Measurements from ENCODE around the gene FANCI. TPM values are rescaled to one million over a fixed set of nuclear protein-coding genes. Genes with fewer than 3 reads are reported as not detected.

The FANCI gene
- total and polyA plus RNA-seq, 2 of the 13 experiments (the other 11 are each of a cell fraction or from before 2014, with no cell fraction given), result 15.7 to 68.8 TPM

DNA sequence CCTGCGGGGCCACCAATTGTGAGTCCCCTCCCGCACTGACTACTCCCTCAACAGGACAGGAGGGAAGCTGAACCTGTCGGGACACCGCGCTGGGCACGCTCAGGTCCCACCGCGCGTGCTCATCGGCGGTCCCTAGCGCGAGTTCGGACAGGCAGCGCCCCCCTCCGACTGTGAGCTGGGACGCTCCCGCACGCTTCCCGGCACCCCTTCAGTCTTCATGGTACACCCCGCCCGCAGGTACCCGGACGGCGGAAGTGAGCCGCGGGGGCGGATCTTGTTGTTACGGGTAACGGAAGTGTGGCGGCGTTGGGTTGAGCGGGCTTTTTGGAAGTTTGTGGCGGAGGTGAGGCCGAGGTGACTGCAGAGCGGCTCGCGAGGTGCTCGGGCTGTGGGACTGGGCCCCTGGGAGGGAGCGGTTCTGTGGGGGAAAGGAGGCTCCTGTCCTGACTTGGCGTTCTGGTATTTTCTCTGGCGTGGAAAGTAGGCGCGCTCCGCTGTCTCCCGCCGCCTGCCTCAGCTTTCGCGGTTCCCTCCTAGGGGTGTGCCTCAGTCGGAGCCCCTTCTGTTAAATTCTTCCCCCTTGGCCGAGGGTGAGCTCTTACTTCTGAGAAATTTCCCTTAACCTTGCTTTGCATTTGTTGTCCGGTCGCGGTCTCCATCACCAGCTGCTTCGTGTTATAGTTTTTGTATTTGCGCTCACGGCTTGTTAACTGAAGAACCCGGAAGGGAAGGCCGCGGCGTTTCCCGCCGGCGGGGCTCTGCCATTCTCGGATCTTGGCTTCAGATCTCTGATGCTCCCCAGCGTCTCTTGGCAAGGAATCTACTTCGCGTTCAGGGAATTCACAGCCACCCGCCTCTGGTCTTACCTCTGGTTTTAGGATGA, at the start of gene FANCI (continued):
- no peak for TF ChIP-seq ZNF512 (CRISPR knock-in tag; IDR thresholded peaks at IDR 0.05)
- TF ChIP-seq ZNF775 (CRISPR knock-in tag; IDR thresholded peaks at IDR 0.05; ENCODE audit: borderline replicate concordance), result no peak
- no peak for TF ChIP-seq ZBTB8A (CRISPR knock-in tag; IDR thresholded peaks at IDR 0.05; ENCODE audit: borderline replicate concordance, low read depth)
- peak; percentile 26; the same call in 1 of the 2 replicates for TF ChIP-seq ZFP90 (CRISPR knock-in tag; IDR thresholded peaks at IDR 0.05; ENCODE audit: borderline replicate concordance)
- TF ChIP-seq ZNF740 (CRISPR knock-in tag; IDR thresholded peaks at IDR 0.05), result no peak; the same call in 1 of the 2 replicates
- TF ChIP-seq NFIC (IDR thresholded peaks at IDR 0.05; ENCODE audit: low read length), result no peak
- no peak for TF ChIP-seq SSRP1 (CRISPR knock-in tag; IDR thresholded peaks at IDR 0.05)
- TF ChIP-seq NR3C1 (CRISPR knock-in tag; IDR thresholded peaks at IDR 0.05), result no peak
- TF ChIP-seq, protein P1, sequence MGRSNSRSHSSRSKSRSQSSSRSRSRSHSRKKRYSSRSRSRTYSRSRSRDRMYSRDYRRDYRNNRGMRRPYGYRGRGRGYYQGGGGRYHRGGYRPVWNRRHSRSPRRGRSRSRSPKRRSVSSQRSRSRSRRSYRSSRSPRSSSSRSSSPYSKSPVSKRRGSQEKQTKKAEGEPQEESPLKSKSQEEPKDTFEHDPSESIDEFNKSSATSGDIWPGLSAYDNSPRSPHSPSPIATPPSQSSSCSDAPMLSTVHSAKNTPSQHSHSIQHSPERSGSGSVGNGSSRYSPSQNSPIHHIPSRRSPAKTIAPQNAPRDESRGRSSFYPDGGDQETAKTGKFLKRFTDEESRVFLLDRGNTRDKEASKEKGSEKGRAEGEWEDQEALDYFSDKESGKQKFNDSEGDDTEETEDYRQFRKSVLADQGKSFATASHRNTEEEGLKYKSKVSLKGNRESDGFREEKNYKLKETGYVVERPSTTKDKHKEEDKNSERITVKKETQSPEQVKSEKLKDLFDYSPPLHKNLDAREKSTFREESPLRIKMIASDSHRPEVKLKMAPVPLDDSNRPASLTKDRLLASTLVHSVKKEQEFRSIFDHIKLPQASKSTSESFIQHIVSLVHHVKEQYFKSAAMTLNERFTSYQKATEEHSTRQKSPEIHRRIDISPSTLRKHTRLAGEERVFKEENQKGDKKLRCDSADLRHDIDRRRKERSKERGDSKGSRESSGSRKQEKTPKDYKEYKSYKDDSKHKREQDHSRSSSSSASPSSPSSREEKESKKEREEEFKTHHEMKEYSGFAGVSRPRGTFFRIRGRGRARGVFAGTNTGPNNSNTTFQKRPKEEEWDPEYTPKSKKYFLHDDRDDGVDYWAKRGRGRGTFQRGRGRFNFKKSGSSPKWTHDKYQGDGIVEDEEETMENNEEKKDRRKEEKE (IDR thresholded peaks at IDR 0.05), result no peak
- TF ChIP-seq SNAPC2 (CRISPR knock-in tag; IDR thresholded peaks at IDR 0.05), result no peak
- no peak for TF ChIP-seq HIVEP1 (CRISPR knock-in tag; IDR thresholded peaks at IDR 0.05)
- peak; percentile 50; the same call in 1 of the 2 replicates for TF ChIP-seq ATF7-NPFF (CRISPR knock-in tag; IDR thresholded peaks at IDR 0.05; ENCODE audit: low read depth)
- TF ChIP-seq NAIF1 (CRISPR knock-in tag; IDR thresholded peaks at IDR 0.05; ENCODE audit: borderline replicate concordance), result no peak
- TF ChIP-seq, protein P2, sequence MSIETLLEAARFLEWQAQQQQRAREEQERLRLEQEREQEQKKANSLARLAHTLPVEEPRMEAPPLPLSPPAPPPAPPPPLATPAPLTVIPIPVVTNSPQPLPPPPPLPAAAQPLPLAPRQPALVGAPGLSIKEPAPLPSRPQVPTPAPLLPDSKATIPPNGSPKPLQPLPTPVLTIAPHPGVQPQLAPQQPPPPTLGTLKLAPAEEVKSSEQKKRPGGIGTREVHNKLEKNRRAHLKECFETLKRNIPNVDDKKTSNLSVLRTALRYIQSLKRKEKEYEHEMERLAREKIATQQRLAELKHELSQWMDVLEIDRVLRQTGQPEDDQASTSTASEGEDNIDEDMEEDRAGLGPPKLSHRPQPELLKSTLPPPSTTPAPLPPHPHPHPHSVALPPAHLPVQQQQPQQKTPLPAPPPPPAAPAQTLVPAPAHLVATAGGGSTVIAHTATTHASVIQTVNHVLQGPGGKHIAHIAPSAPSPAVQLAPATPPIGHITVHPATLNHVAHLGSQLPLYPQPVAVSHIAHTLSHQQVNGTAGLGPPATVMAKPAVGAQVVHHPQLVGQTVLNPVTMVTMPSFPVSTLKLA (IDR thresholded peaks at IDR 0.05), result peak; percentile 64
- TF ChIP-seq ZNF101 (CRISPR knock-in tag; IDR thresholded peaks at IDR 0.05; ENCODE audit: borderline replicate concordance, low read depth), result no peak
- TF ChIP-seq ZNF569 (CRISPR knock-in tag; IDR thresholded peaks at IDR 0.05; ENCODE audit: borderline replicate concordance), result no peak
- TF ChIP-seq ETV5 (CRISPR knock-in tag; IDR thresholded peaks at IDR 0.05; ENCODE audit: borderline replicate concordance), result peak; percentile 72
- 0 out of 2 replicates have a peak, but pooled peaks have one; percentile 61 for TF ChIP-seq ZNF160 (CRISPR knock-in tag; IDR thresholded peaks at IDR 0.05)
- no peak for TF ChIP-seq PRDM4 (CRISPR knock-in tag; IDR thresholded peaks at IDR 0.05; ENCODE audit: borderline replicate concordance)

Measured in HepG2 (cell line).